ENCODE measurements around the gene FAM241B.

Gene FAM241B

GRCh38 chr10:69662173-69662877 is 32.3 kb downstream of the FAM241B start:
- Histone ChIP-seq H3K27me3 (ENCODE audit: control insufficient read depth, insufficient read depth, low read length) (peaks cover 76% of the 10 kb centered on the region), H3K4me2 (ENCODE audit: low read length) (no peak overlapping the region), H3K4me3 (ENCODE audit: low read length) (no peak overlapping the region)

GRCh38 chr10:69662901-69663300 is 32.9 kb downstream of the FAM241B start:
- no peak overlapping the region for H3K9ac ChIP-seq (ENCODE audit: low read depth, low read length)
- peaks cover 76% of the 10 kb centered on the region for H3K27me3 ChIP-seq (ENCODE audit: control insufficient read depth, insufficient read depth, low read length)
- H3K4me1 ChIP-seq (ENCODE audit: control insufficient read depth, insufficient read depth, low read length), result no peaks in the 10 kb centered on the region
- H3K4me2 ChIP-seq (ENCODE audit: low read length), result no peak overlapping the region
- no peak overlapping the region for H3K4me3 ChIP-seq (ENCODE audit: low read length)
- no peaks in the 10 kb centered on the region for H3K36me3 ChIP-seq (ENCODE audit: insufficient read depth, low read length)
- H3K9me3 ChIP-seq (replicated peaks; ENCODE audit: low read length), result no peaks in the 10 kb centered on the region

More at GRCh38 chr10:69662173-69662877, 32.3 kb downstream of the FAM241B start:
- Histone ChIP-seq H3K9ac (ENCODE audit: low read depth, low read length) (no peak overlapping the region), H3K36me3 (ENCODE audit: insufficient read depth, low read length) (no peaks in the 10 kb centered on the region), H3K9me3 (replicated peaks; ENCODE audit: low read length) (no peaks in the 10 kb centered on the region), H3K4me1 (ENCODE audit: control insufficient read depth, insufficient read depth, low read length) (no peaks in the 10 kb centered on the region)

GRCh38 chr10:69663369-69663947 is 33.4 kb downstream of the FAM241B start:
- H3K9me3 ChIP-seq (replicated peaks; ENCODE audit: low read length), result no peaks in the 10 kb centered on the region
- no peak overlapping the region for H3K4me2 ChIP-seq (ENCODE audit: low read length)
- H3K9ac ChIP-seq (ENCODE audit: low read depth, low read length), result no peak overlapping the region
- no peaks in the 10 kb centered on the region for H3K36me3 ChIP-seq (ENCODE audit: insufficient read depth, low read length)
- no peaks in the 10 kb centered on the region for H3K4me1 ChIP-seq (ENCODE audit: control insufficient read depth, insufficient read depth, low read length)
- H3K4me3 ChIP-seq (ENCODE audit: low read length), result no peak overlapping the region
- peaks cover 76% of the 10 kb centered on the region for H3K27me3 ChIP-seq (ENCODE audit: control insufficient read depth, insufficient read depth, low read length)

DNA sequence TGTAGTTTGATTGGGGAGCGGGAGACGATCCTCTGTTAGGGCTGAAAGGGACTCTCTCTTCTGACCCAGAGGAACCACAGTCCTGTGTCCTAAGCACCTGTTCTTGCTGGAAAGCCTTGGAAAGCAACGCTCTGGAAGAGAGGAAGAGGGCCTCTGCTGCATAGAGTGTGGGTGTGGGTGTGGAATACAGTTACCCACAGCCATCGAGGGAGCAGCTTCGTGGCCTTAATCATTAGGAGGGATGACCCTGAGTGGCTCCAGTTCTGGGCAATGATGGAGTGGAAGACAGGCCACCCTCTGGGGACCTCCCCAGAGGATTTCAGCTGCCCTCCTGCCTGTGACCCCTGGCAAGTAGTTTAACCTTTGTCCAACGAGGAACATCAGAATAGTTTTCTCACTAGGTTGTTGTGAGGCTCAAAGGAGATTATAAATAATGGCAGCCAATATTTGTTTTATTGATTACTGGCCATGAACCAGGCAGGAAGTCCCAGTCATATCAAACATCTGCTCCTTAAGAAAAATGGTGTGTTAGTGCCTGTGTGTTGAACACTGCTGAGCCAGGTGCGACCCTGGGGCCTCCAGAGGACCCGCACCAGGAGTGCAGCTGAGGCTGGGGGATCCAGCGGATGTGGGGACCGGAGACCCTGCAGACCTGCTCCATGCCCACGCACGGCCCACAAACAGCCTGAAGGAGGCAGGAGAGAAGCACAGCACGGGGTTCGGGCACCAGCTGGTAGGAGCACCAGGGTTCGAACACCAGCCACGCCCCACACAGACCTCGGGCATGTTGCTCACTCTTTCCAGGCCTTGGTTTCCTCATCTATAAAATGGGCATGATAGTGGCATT is 35.6 kb downstream of the FAM241B start:
- no peaks in the 10 kb centered on the region for H3K9me3 ChIP-seq (replicated peaks; ENCODE audit: low read length)
- no peaks in the 10 kb centered on the region for H3K36me3 ChIP-seq (ENCODE audit: insufficient read depth, low read length)
- H3K27me3 ChIP-seq (ENCODE audit: control insufficient read depth, insufficient read depth, low read length), result peaks cover 81% of the 10 kb centered on the region
- no peak overlapping the region for H3K4me2 ChIP-seq (ENCODE audit: low read length)
- H3K9ac ChIP-seq (ENCODE audit: low read depth, low read length), result no peak overlapping the region
- no peak overlapping the region for H3K4me3 ChIP-seq (ENCODE audit: low read length)
- H3K4me1 ChIP-seq (ENCODE audit: control insufficient read depth, insufficient read depth, low read length), result no peaks in the 10 kb centered on the region

- Histone ChIP-seq H3K4me1 (ENCODE audit: control insufficient read depth, insufficient read depth, low read length) (no peaks in the 10 kb centered on the region), H3K4me3 (ENCODE audit: low read length) (no peak overlapping the region), H3K9ac (ENCODE audit: low read depth, low read length) (no peak overlapping the region), H3K4me2 (ENCODE audit: low read length) (no peak overlapping the region), H3K9me3 (replicated peaks; ENCODE audit: low read length) (no peaks in the 10 kb centered on the region), H3K36me3 (ENCODE audit: insufficient read depth, low read length) (no peaks in the 10 kb centered on the region), H3K27me3 (ENCODE audit: control insufficient read depth, insufficient read depth, low read length) (peaks cover 75% of the 10 kb centered on the region)
Observed at GRCh38 chr10:69666756-69667155, 36.7 kb downstream of the FAM241B start.

GRCh38 chr10:69668721-69669120 is 38.7 kb downstream of the FAM241B start:
- Histone ChIP-seq H3K9me3 (replicated peaks; ENCODE audit: low read length) (no peaks in the 10 kb centered on the region), H3K4me3 (ENCODE audit: low read length) (no peak overlapping the region), H3K4me2 (ENCODE audit: low read length) (no peak overlapping the region), H3K4me1 (ENCODE audit: control insufficient read depth, insufficient read depth, low read length) (no peaks in the 10 kb centered on the region), H3K27me3 (ENCODE audit: control insufficient read depth, insufficient read depth, low read length) (peaks cover 70% of the 10 kb centered on the region), H3K36me3 (ENCODE audit: insufficient read depth, low read length) (no peaks in the 10 kb centered on the region), H3K9ac (ENCODE audit: low read depth, low read length) (no peak overlapping the region)

- H3K9ac ChIP-seq (ENCODE audit: low read depth, low read length), result no peak overlapping the region
Observed at GRCh38 chr10:69669409-69669808, 39.4 kb downstream of the FAM241B start.

GRCh38 chr10:69673521-69673920 is 43.5 kb downstream of the FAM241B start:
- H3K27me3 ChIP-seq (ENCODE audit: control insufficient read depth, insufficient read depth, low read length), result peaks cover 70% of the 10 kb centered on the region
- no peaks in the 10 kb centered on the region for H3K4me1 ChIP-seq (ENCODE audit: control insufficient read depth, insufficient read depth, low read length)
- H3K4me2 ChIP-seq (ENCODE audit: low read length), result no peak overlapping the region
- H3K9me3 ChIP-seq (replicated peaks; ENCODE audit: low read length), result no peaks in the 10 kb centered on the region
- H3K36me3 ChIP-seq (ENCODE audit: insufficient read depth, low read length), result no peaks in the 10 kb centered on the region
- H3K4me3 ChIP-seq (ENCODE audit: low read length), result no peak overlapping the region
- H3K9ac ChIP-seq (ENCODE audit: low read depth, low read length), result no peak overlapping the region

More at GRCh38 chr10:69669409-69669808, 39.4 kb downstream of the FAM241B start:
- no peaks in the 10 kb centered on the region for H3K9me3 ChIP-seq (replicated peaks; ENCODE audit: low read length)
- H3K36me3 ChIP-seq (ENCODE audit: insufficient read depth, low read length), result no peaks in the 10 kb centered on the region
- H3K27me3 ChIP-seq (ENCODE audit: control insufficient read depth, insufficient read depth, low read length), result peaks cover 65% of the 10 kb centered on the region
- no peaks in the 10 kb centered on the region for H3K4me1 ChIP-seq (ENCODE audit: control insufficient read depth, insufficient read depth, low read length)
- no peak overlapping the region for H3K4me2 ChIP-seq (ENCODE audit: low read length)
- H3K4me3 ChIP-seq (ENCODE audit: low read length), result no peak overlapping the region

GRCh38 chr10:69674786-69675185 is 44.7 kb downstream of the FAM241B start:
- no peak overlapping the region for H3K4me2 ChIP-seq (ENCODE audit: low read length)
- peaks cover 67% of the 10 kb centered on the region for H3K27me3 ChIP-seq (ENCODE audit: control insufficient read depth, insufficient read depth, low read length)
- no peaks in the 10 kb centered on the region for H3K36me3 ChIP-seq (ENCODE audit: insufficient read depth, low read length)
- H3K4me3 ChIP-seq (ENCODE audit: low read length), result no peak overlapping the region
- no peaks in the 10 kb centered on the region for H3K4me1 ChIP-seq (ENCODE audit: control insufficient read depth, insufficient read depth, low read length)
- no peak overlapping the region for H3K9ac ChIP-seq (ENCODE audit: low read depth, low read length)
- H3K9me3 ChIP-seq (replicated peaks; ENCODE audit: low read length), result no peaks in the 10 kb centered on the region

GRCh38 chr10:69676301-69676700 is 46.3 kb downstream of the FAM241B start:
- Histone ChIP-seq H3K27me3 (ENCODE audit: control insufficient read depth, insufficient read depth, low read length) (peaks cover 77% of the 10 kb centered on the region), H3K4me2 (ENCODE audit: low read length) (no peak overlapping the region), H3K36me3 (ENCODE audit: insufficient read depth, low read length) (no peaks in the 10 kb centered on the region), H3K4me3 (ENCODE audit: low read length) (no peak overlapping the region), H3K9ac (ENCODE audit: low read depth, low read length) (no peak overlapping the region), H3K9me3 (replicated peaks; ENCODE audit: low read length) (no peaks in the 10 kb centered on the region), H3K4me1 (ENCODE audit: control insufficient read depth, insufficient read depth, low read length) (no peaks in the 10 kb centered on the region)

DNA sequence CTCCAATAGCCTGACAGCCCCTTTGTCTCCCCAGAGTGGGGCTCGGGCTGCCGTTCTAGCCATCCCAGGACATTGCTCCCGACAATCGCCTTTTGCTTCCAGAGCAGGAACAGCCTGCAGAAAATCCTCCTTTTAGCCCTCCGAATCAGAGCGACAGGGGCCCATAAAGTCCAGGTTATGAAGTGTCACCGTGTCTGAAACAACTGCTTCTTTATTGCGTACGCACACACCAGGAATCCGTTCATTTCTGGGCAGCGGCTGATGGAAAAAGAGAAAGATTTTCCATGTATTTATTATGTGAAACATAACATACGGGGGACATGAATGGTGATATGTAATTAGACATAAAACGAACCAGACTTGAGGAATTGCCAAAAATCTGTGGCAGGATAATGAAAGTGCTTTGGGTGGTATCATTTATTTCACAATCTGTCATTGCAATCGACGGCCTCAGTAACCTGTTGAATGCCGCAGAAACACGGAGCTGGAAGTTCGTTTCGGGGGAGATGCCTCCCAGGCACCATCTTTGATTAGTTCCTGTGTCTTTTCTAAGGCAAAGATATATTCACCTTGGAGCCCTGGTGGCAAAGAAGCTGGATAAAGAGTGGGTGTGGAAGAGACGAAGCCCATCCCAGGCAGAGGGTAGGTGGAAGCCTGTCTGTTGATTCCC is 48.1 kb downstream of the FAM241B start:
- Histone ChIP-seq H3K4me3 (ENCODE audit: low read length) (no peak overlapping the region), H3K9ac (ENCODE audit: low read depth, low read length) (no peak overlapping the region), H3K4me2 (ENCODE audit: low read length) (no peak overlapping the region), H3K27me3 (ENCODE audit: control insufficient read depth, insufficient read depth, low read length) (peaks cover 87% of the 10 kb centered on the region), H3K9me3 (replicated peaks; ENCODE audit: low read length) (no peaks in the 10 kb centered on the region), H3K4me1 (ENCODE audit: control insufficient read depth, insufficient read depth, low read length) (no peaks in the 10 kb centered on the region), H3K36me3 (ENCODE audit: insufficient read depth, low read length) (no peaks in the 10 kb centered on the region)

Data from skeletal muscle satellite cell (primary cell).